Measurements from ENCODE around the gene GRAP2.
A peak's percentile ranks its signal among the peaks of the same experiment; 100 is the strongest.

GRAP2 gene

GRCh38 chr22:39997939-39998726 lies 97.2 kb downstream of the GRAP2 start:
- H3K27ac ChIP-seq (ENCODE audit: low read depth, low read length): peak overlapping the region; percentile 84
- peaks cover 9% of the 10 kb centered on the region for H3K36me3 ChIP-seq (ENCODE audit: control insufficient read depth, insufficient read depth, low read length)
- peak overlapping the region; percentile 50 for H3K4me3 ChIP-seq (ENCODE audit: low read depth, low read length)
- H3K4me1 ChIP-seq (ENCODE audit: control insufficient read depth, insufficient read depth, low read length): peaks cover 63% of the 10 kb centered on the region
- peak overlapping the region; percentile 32; the same call in 1 of the 2 replicates for H3K9ac ChIP-seq (ENCODE audit: low read depth, low read length)
- peaks cover 13% of the 10 kb centered on the region for H3K27me3 ChIP-seq (ENCODE audit: control insufficient read depth, insufficient read depth, low read length)
- no peaks in the 10 kb centered on the region for H3K9me3 ChIP-seq (ENCODE audit: control insufficient read depth, insufficient read depth, low read length)

- peaks cover 63% of the 10 kb centered on the region for H3K4me1 ChIP-seq (ENCODE audit: control insufficient read depth, insufficient read depth, low read length)
- H3K9me3 ChIP-seq (ENCODE audit: control insufficient read depth, insufficient read depth, low read length): no peaks in the 10 kb centered on the region
- H3K27me3 ChIP-seq (ENCODE audit: control insufficient read depth, insufficient read depth, low read length): peaks cover 2% of the 10 kb centered on the region
- peak overlapping the region; percentile 84 for H3K27ac ChIP-seq (ENCODE audit: low read depth, low read length)
- no peak overlapping the region for H3K9ac ChIP-seq (ENCODE audit: low read depth, low read length)
- no peak overlapping the region for H3K4me3 ChIP-seq (ENCODE audit: low read depth, low read length)
- H3K36me3 ChIP-seq (ENCODE audit: control insufficient read depth, insufficient read depth, low read length): peaks cover 9% of the 10 kb centered on the region
Measured at GRCh38 chr22:39999144-39999757, 98.4 kb downstream of the GRAP2 start.

GRCh38 chr22:40000171-40000570 lies 99.3 kb downstream of the GRAP2 start:
- H3K9me3 ChIP-seq (ENCODE audit: control insufficient read depth, insufficient read depth, low read length): no peaks in the 10 kb centered on the region
- no peak overlapping the region for H3K9ac ChIP-seq (ENCODE audit: low read depth, low read length)
- H3K4me1 ChIP-seq (ENCODE audit: control insufficient read depth, insufficient read depth, low read length): peaks cover 63% of the 10 kb centered on the region
- peak overlapping the region; percentile 72 for H3K27ac ChIP-seq (ENCODE audit: low read depth, low read length)
- H3K27me3 ChIP-seq (ENCODE audit: control insufficient read depth, insufficient read depth, low read length): no peaks in the 10 kb centered on the region
- peaks cover 9% of the 10 kb centered on the region for H3K36me3 ChIP-seq (ENCODE audit: control insufficient read depth, insufficient read depth, low read length)
- H3K4me3 ChIP-seq (ENCODE audit: low read depth, low read length): no peak overlapping the region

- H3K4me3 ChIP-seq (ENCODE audit: low read depth, low read length): no peak overlapping the region
- H3K27me3 ChIP-seq (ENCODE audit: control insufficient read depth, insufficient read depth, low read length): no peaks in the 10 kb centered on the region
- peaks cover 57% of the 10 kb centered on the region for H3K4me1 ChIP-seq (ENCODE audit: control insufficient read depth, insufficient read depth, low read length)
- peak overlapping the region; percentile 67 for H3K27ac ChIP-seq (ENCODE audit: low read depth, low read length)
- no peak overlapping the region for H3K9ac ChIP-seq (ENCODE audit: low read depth, low read length)
- H3K9me3 ChIP-seq (ENCODE audit: control insufficient read depth, insufficient read depth, low read length): no peaks in the 10 kb centered on the region
- peaks cover 9% of the 10 kb centered on the region for H3K36me3 ChIP-seq (ENCODE audit: control insufficient read depth, insufficient read depth, low read length)
Measured at GRCh38 chr22:40001106-40001505, 100.2 kb downstream of the GRAP2 start.

- Histone ChIP-seq H3K4me3 (ENCODE audit: low read depth, low read length) (no peak overlapping the region), H3K36me3 (ENCODE audit: control insufficient read depth, insufficient read depth, low read length) (peaks cover 9% of the 10 kb centered on the region), H3K9ac (ENCODE audit: low read depth, low read length) (no peak overlapping the region), H3K27ac (ENCODE audit: low read depth, low read length) (peak overlapping the region; percentile 37), H3K27me3 (ENCODE audit: control insufficient read depth, insufficient read depth, low read length) (no peaks in the 10 kb centered on the region), H3K4me1 (ENCODE audit: control insufficient read depth, insufficient read depth, low read length) (peaks cover 48% of the 10 kb centered on the region), H3K9me3 (ENCODE audit: control insufficient read depth, insufficient read depth, low read length) (no peaks in the 10 kb centered on the region)
Measured at GRCh38 chr22:40001800-40002577, 101.1 kb downstream of the GRAP2 start.

- Histone ChIP-seq H3K4me1 (ENCODE audit: control insufficient read depth, insufficient read depth, low read length) (peaks cover 41% of the 10 kb centered on the region), H3K9ac (ENCODE audit: low read depth, low read length) (no peak overlapping the region), H3K27ac (ENCODE audit: low read depth, low read length) (no peak overlapping the region), H3K9me3 (ENCODE audit: control insufficient read depth, insufficient read depth, low read length) (no peaks in the 10 kb centered on the region), H3K27me3 (ENCODE audit: control insufficient read depth, insufficient read depth, low read length) (no peaks in the 10 kb centered on the region), H3K4me3 (ENCODE audit: low read depth, low read length) (no peak overlapping the region), H3K36me3 (ENCODE audit: control insufficient read depth, insufficient read depth, low read length) (peaks cover 9% of the 10 kb centered on the region)
Measured at GRCh38 chr22:40002935-40003715, 102.2 kb downstream of the GRAP2 start.

GRCh38 chr22:40004836-40005235 lies 104.0 kb downstream of the GRAP2 start:
- peaks cover 42% of the 10 kb centered on the region for H3K4me1 ChIP-seq (ENCODE audit: control insufficient read depth, insufficient read depth, low read length)
- H3K4me3 ChIP-seq (ENCODE audit: low read depth, low read length): no peak overlapping the region
- no peaks in the 10 kb centered on the region for H3K27me3 ChIP-seq (ENCODE audit: control insufficient read depth, insufficient read depth, low read length)
- H3K36me3 ChIP-seq (ENCODE audit: control insufficient read depth, insufficient read depth, low read length): peaks cover under 1% of the 10 kb centered on the region; the same call in 1 of the 2 replicates
- H3K27ac ChIP-seq (ENCODE audit: low read depth, low read length): no peak overlapping the region
- no peak overlapping the region for H3K9ac ChIP-seq (ENCODE audit: low read depth, low read length)
- no peaks in the 10 kb centered on the region for H3K9me3 ChIP-seq (ENCODE audit: control insufficient read depth, insufficient read depth, low read length)

GRCh38 chr22:40006641-40007040 lies 105.8 kb downstream of the GRAP2 start:
- Histone ChIP-seq H3K27me3 (ENCODE audit: control insufficient read depth, insufficient read depth, low read length) (no peaks in the 10 kb centered on the region), H3K27ac (ENCODE audit: low read depth, low read length) (no peak overlapping the region), H3K9me3 (ENCODE audit: control insufficient read depth, insufficient read depth, low read length) (no peaks in the 10 kb centered on the region), H3K4me3 (ENCODE audit: low read depth, low read length) (no peak overlapping the region), H3K9ac (ENCODE audit: low read depth, low read length) (no peak overlapping the region), H3K4me1 (ENCODE audit: control insufficient read depth, insufficient read depth, low read length) (peaks cover 38% of the 10 kb centered on the region), H3K36me3 (ENCODE audit: control insufficient read depth, insufficient read depth, low read length) (no peaks in the 10 kb centered on the region)

GRCh38 chr22:40007853-40008710 lies 107.2 kb downstream of the GRAP2 start:
- Histone ChIP-seq H3K27ac (ENCODE audit: low read depth, low read length) (no peak overlapping the region), H3K4me1 (ENCODE audit: control insufficient read depth, insufficient read depth, low read length) (peaks cover 28% of the 10 kb centered on the region), H3K9me3 (ENCODE audit: control insufficient read depth, insufficient read depth, low read length) (no peaks in the 10 kb centered on the region), H3K27me3 (ENCODE audit: control insufficient read depth, insufficient read depth, low read length) (no peaks in the 10 kb centered on the region), H3K9ac (ENCODE audit: low read depth, low read length) (no peak overlapping the region), H3K4me3 (ENCODE audit: low read depth, low read length) (no peak overlapping the region), H3K36me3 (ENCODE audit: control insufficient read depth, insufficient read depth, low read length) (no peaks in the 10 kb centered on the region)
